Inflammatory macrophage treated with lipopolysaccharide for 4 hours (primary cell): ENCODE results near the gene TRIM41.

Experiments
- DNase-seq: peaks from one replicate; pipeline ENCODE4 v3.0.0-alpha.2; 2020

TRIM41 gene

DNA sequence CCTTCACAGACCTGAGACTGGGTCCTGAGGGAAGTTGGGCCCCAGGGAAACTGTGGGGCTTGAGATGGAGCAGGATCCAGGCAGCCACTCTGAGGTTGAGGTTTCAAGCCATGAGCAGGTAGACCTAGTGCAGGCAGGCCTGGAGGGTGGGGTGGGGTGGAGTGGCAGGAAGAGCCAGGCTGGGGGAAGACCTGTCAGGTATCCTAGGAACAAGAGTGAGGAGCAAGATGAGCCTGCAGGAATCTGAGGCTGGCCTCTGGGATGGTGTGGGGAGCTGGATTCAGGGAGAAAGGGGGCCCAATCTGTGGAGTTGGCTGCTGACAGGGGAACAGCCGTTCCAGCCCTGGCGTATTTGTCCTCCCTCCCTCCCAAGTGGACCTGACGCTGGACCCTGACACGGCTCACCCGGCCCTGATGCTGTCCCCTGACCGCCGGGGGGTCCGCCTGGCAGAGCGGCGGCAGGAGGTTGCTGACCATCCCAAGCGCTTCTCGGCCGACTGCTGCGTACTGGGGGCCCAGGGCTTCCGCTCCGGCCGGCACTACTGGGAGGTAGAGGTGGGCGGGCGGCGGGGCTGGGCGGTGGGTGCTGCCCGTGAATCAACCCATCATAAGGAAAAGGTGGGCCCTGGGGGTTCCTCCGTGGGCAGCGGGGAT lies 10.8 kb downstream of the TRIM41 start:
- no peak for DNase-seq

- DNase-seq = no peak
Measured at GRCh38 chr5:181234455-181235306, 11.6 kb downstream of the TRIM41 start.

- DNase-seq = no peak
Measured at GRCh38 chr5:181235323-181235688, 12.2 kb downstream of the TRIM41 start.

GRCh38 chr5:181235689-181236366 lies 12.7 kb downstream of the TRIM41 start:
- no peak for DNase-seq

- DNase-seq = no peak
Measured at GRCh38 chr5:181236471-181236870, 13.4 kb downstream of the TRIM41 start.

DNA sequence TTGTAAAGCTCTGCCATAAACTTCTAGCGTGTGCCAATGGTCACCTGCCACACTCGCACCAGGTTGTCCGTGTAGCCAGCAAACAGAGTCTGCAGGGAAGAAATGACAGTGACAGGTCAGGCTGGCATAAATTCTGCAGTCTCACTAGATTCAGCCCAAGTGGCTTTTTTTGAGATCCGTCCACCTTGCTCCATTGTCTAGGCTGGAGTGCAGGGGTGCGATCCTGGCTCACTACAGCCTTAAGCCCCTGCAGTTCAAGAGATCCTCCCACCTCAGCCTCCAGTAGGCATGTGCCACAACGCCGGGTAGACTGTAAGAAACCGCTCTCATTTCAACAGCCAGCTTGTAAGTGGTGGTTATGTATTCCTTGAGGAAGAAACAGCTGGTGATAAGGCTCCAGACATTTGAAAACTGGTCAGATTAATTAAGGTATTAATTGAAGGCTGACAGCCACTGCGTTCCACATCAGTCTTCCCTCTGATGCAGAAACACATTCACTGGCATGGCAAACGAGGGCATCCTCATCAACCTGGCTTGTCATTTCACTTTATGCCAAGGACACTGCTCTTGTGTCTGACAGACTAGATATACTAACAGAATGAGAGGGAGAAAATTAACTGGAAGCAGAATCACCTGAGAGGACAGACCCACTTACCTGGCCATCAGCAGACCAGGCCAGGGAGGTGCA lies 14.0 kb downstream of the TRIM41 start:
- DNase-seq = no peak

GRCh38 chr5:181237729-181238385 lies 14.8 kb downstream of the TRIM41 start:
- no peak for DNase-seq

DNA sequence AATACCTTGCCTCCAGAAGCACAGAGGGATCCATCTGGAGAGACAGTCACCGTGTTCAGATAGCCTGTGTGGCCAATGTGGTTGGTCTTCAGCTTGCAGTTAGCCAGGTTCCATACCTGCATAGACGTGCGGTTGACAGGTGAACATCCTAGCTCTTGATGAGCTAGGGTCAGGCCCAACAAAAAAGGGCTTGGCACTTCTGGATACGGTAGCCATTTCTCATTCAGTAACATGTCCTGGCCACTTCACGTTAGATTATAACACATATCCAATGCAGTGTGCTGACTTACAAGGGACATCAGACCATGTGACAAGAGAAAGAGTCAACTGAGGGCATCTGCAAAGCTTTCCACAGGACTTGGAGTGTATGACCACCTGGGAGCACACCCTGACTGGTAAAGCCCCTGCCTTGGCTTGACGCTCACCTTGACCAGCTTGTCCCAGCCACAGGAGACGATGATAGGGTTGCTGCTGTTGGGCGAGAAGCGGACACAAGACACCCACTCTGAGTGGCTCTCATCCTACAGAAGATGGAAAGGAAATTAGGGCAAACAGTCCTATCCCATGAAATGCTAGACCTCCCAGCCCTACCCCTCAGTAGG lies 16.1 kb downstream of the TRIM41 start:
- DNase-seq = no peak

GRCh38 chr5:181241393-181241975 lies 18.4 kb downstream of the TRIM41 start:
- DNase-seq = peak; percentile 96

DNA sequence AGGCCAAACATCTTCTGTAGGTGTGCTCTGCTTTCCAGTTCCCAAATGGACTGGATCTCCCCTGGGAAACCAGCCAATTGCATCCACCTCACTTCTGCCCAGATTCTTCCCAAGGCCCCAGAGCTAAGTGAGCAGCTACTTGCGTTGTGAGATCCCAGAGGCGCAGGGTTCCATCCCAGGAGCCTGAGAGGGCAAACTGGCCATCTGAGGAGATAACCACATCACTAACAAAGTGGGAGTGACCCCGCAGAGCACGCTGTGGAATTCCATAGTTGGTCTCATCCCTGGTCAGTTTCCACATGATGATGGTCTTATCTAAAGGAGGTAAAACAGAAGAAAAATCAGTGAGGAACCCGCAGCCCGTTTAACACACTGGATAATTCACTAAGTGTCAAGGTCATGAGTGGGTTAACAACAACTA lies 19.0 kb downstream of the TRIM41 start:
- no peak for DNase-seq

DNA sequence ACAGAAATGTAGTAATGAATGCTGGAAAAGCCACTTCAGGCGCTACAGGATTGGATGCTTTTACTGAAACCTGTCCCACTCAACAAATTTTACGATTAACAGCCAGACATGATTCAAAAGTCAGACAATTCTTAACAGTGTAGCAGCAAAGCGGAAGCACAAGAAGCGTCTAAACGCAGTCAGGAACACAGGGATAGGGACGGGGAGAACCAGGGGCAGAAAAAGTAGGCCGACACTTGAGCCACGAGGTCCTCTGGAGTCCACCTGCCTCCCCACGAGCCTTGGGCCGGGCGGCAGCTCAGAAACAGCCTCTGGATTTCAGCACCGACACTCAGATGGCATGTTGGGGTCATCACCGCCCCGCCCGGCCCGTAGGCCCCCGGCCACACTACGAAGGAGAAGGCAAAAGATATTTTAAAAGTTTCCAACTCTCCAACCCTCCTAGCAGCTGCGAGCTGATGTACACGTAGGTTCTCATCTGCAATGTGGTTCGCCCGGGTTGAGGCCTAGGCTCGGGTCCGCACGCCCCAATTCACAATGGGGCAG lies 20.0 kb downstream of the TRIM41 start:
- DNase-seq = peak; percentile 46

DNA sequence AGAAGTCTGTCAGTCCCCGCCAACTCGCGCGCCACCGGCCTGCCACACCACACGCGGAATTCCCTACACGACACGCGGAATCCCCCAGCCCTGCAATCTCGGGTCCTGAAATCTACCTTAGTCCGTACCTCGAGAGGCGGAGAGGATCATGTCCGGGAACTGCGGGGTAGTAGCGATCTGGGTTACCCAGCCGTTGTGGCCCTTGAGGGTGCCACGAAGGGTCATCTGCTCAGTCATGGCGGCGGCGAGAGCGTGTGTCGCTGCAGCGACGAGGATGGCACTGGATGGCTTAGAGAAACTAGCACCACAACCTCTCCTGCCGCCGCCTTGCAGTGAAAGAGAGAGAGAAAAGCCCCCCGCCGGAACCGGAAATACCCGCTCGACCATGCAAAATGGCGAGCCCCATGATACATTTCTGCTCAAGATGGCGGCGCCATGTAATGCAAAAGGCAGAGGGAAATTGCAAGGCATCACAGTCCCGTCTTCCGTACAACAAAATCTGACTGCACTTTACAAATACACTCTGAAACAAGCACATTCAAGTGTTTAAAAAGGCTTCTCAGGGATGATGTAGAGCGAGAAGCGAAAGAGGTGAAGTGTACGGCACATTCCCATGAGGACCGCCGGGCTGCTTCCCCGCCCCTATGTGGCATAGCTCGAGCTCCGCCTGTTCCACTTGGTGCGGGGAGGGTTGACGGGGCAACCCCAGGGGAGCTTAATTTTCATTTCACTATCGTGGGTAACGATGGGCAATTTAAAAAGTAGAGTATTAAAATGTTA lies 20.7 kb downstream of the TRIM41 start, which contains the start of gene RACK1:
Gene RACK1 (minus strand): TSS at position 343 of the 780 bp plus-strand sequence. CDS start 106 bp downstream, at position 237.
- DNase-seq = peak; percentile 86

DNA sequence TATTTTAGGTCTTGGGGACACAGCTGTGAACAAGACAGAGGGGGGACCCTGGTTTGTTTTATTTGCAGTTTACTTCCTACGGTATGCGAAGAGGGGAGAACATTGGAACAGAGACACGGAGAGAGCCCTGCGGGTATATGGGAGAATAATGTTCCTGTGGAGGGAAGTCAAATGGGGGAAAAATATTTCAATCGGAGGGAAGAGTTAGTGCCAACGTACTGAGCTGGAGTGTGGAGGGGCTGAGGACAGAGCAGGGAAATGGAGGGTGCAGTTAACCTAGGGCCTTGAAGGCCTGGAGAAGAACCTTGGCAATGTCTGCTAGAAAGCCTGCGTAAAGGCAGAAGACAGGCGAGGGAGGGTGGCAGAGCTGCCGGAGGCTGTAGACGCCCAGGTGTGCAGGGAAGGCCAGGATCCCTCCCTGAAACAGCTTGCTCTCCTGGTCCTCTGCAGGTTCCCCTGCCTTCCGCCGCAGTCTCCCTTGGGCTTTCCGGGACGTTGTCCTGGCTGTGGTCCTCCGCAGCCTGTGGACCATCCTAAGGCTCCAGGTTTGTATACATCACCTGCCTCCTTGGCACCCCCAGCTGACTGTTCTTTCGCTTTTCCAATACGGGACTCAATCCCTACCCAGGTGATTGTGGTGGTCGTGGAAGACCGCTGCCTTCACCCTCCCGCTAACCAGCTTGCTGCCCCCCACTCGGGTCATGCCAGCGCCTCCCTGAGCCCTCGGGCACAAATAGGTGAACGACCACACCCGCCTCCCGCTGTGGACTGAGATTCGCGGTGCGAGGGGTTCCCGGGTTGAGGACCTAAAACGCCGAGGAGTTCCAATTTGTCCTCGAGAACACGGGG lies 22.6 kb downstream of the TRIM41 start:
- no peak for DNase-seq

DNA sequence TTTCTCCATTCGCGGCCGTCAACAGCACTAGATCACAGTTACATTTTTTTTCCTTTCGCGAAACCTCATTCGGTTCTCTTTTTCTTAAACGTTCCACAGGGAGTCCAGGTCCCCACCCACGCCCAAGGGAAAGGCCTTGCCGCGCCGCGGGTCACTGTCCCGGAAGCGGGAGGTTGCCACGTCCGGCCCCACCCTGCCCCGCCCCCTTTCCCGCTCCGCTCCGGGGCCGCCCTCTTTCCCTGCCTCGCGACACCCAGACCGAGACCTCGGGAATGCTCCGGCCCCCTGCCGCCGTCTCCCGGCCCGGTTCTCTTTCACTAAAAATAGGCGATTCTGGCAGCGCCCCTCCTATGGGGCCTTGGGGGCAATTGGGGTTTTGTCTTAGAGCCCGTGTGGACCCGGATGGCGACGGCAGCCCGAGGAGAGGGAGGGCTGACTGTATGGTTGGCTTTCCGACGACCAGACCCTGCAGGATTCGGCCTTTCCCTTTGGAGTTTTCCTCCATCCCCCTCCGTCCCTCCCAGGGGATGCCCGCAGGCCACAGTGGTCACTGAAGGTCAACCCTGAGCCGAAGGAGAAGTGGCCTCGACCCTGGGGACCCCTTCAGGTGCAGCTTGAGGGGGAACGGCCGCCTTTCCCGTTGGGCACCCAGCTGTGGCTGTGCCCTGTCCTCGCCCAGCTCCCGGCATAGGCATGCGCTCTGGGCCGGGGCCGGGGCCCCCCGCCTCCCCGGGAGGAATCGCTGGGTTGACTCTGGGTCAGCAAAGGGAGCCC lies 23.4 kb downstream of the TRIM41 start:
- peak; percentile 99 for DNase-seq

DNA sequence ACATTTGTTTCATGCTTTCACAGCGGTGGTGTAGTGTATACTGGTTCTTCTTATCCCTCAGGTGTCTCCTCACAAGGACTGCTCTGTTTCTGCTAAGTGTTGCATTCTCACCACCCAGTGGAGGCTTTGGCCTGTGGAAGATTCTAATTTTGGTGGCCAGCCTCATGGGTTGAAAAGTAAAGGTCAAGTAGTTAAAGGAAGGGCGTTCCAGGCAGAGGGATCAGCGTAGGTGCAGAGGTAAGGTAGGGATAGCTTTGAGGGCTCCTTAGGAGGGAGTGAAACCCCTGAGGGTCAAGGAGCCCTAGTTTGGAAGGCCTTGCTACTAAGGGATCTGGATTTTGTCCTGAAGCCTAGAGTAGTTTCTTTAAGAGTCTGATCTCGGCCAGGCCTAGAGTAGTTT lies 25.2 kb downstream of the TRIM41 start:
- no peak for DNase-seq

GRCh38 chr5:181255276-181255675 lies 32.2 kb downstream of the TRIM41 start:
- no peak for DNase-seq

DNA sequence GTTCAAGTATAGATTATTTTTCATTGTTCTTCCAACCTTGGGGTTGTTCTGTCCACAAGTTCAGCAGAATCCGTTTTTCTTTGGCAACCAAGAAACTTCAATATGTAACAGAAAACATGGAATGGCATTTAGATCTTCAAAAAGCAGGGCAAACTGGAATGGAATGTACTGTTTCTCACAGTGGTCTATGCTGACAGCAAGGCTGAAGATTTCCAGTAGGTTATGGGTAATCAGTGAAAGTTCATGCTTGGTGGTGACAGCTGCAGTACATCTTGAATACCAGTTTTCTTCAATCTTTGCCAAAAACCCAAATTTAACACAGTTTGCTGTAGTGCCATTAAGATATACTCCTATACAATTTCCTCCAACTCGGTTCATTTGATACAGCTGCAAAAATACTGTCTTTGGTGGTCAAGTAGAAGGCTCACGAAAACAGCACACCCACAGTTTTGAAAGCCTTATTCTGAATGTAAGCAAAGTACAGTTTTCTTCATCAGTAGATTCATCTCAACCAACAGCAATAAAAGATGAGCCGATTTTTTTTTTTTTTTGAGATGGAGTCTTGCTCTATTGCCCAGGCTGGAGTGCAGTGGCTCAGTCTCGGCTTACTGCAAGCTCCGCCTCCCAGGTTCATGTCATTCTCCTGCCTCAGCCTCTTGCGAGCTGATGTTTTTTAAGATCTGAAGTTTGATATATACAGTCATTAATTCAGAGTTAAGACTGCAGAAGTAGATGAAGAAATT lies 32.9 kb downstream of the TRIM41 start:
- DNase-seq = no peak

DNA sequence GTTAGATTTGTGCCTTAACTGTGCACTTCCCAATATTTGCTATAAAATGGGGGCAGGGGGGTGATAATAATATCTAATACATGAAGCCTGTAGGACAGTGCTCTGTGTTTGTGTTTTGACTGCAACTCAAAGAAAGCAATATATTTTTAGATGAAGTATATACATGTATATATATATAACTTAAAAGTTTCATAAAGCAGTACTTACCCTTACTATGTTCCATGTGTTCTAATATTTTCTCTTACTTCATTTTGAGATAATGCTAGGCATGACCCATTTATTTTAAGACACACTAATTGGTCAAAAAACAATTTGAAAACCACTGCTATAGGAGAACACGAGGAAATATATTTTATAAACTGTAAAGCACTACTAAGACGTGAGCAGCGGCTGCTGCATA lies 35.5 kb downstream of the TRIM41 start:
- DNase-seq = no peak
